ENCODE data around the gene ZNF337. TPM values are rescaled to one million over a fixed set of nuclear protein-coding genes. Genes with fewer than 3 reads are reported as not detected.
"Not testable (repeated sequence)": the region's sequence is repeated elsewhere in the genome, so short reads cannot be mapped to it uniquely, and the experiment has no call there.

The ZNF337 gene
- total and polyA plus RNA-seq, 10 of the 15 experiments (the other 5 are each of a cell fraction or from before 2014, with no cell fraction given): 0.60 to 16.8 (median 9.1) TPM

GRCh38 chr20:25720285-25720684 lies 23.6 kb upstream of the ZNF337 start (continued):
- TF ChIP-seq ZBTB4 (CRISPR knock-in tag; IDR thresholded peaks at IDR 0.05): no peak
- TF ChIP-seq SP1 (IDR thresholded peaks at IDR 0.05; ENCODE audit: low read depth, low read length): no peak
- TF ChIP-seq CEBPZ (IDR thresholded peaks at IDR 0.05; ENCODE audit: low read depth, low read length): no peak
- no peak for TF ChIP-seq RUNX3 (IDR thresholded peaks at IDR 0.05; ENCODE audit: low read length)
- no peak for TF ChIP-seq STAT1 (conservative IDR thresholded peaks at IDR 0.05)
- TF ChIP-seq ZSCAN29 (IDR thresholded peaks at IDR 0.05): no peak
- TF ChIP-seq SREBF1 (IDR thresholded peaks at IDR 0.05; ENCODE audit: low read length): no peak
- TF ChIP-seq E4F1 (IDR thresholded peaks at IDR 0.05; ENCODE audit: borderline replicate concordance, partially characterized antibody): no peak
- TF ChIP-seq NRF1 (conservative IDR thresholded peaks at IDR 0.05; ENCODE audit: low read depth, low read length): no peak
- TF ChIP-seq CBX3 (IDR thresholded peaks at IDR 0.05; ENCODE audit: borderline replicate concordance, low read depth): no peak

GRCh38 chr20:25718896-25719809 lies 22.5 kb upstream of the ZNF337 start:
- intact Hi-C loops (cut with micrococcal nuclease; ENCODE audit: unreplicated experiment); H3K79me2 ChIP-seq (ENCODE audit: control insufficient read depth, insufficient read depth, low read length); DNase-seq (ENCODE audit: low read depth, low spot score); H3K27me3 ChIP-seq (replicated peaks in 1 of 2; ENCODE audit: control insufficient read depth in 2 of 2, insufficient read depth in 2 of 2, low read length in 1 of 2); H2AFZ ChIP-seq (ENCODE audit: control insufficient read depth, low read depth, low read length); RAD21 ChIA-PET (ENCODE audit: unreplicated experiment); POLR2A ChIA-PET; H4K20me1 ChIP-seq (ENCODE audit: control insufficient read depth, insufficient read depth); H3K9ac ChIP-seq (ENCODE audit: control insufficient read depth, insufficient read depth, low read length); H3K36me3 ChIP-seq (ENCODE audit: control insufficient read depth in 2 of 2, insufficient read depth in 2 of 2, low read length in 1 of 2); ATAC-seq; H3K9me3 ChIP-seq (replicated peaks; ENCODE audit: control insufficient read depth, insufficient read depth, low read length); BruUV-seq (replicated peaks); H3K27ac ChIP-seq (ENCODE audit: control insufficient read depth, insufficient read depth); CTCF ChIA-PET; in situ Hi-C loops (cut with MboI); H3K4me3 ChIP-seq; H3K4me2 ChIP-seq (ENCODE audit: control insufficient read depth, insufficient read depth); SMC1A ChIA-PET (ENCODE audit: uncharacterized antibody, unreplicated experiment); FAIRE-seq; H3K4me1 ChIP-seq (ENCODE audit: control insufficient read depth, insufficient read depth, low read length): not testable (repeated sequence)
- WGBS (ENCODE audit: insufficient coverage, insufficient replicate concordance, low lambda C conversion rate, missing lambda C conversion rate): 63% methylated on average over 17 of the region's 20 CpGs
